VCaP (cell line): Measurements from ENCODE around the gene SERINC3.

ENCODE experiments used
- H3K27ac ChIP-seq: fragments of 450-650 bp; 2 replicates; pipeline ENCODE4 v1.5.1; 2017
- TF ChIP-seq, protein P1 (sequence below): fragments of 450-650 bp; conservative IDR thresholded peaks from 2 replicates; pipeline ENCODE4 v1.5.1; 2017; ENCODE audit warnings: mild to moderate bottlenecking, moderate library complexity

Gene SERINC3

GRCh38 chr20:44485830-44486198 is 36.1 kb downstream of the SERINC3 start:
- TF ChIP-seq, protein P1, sequence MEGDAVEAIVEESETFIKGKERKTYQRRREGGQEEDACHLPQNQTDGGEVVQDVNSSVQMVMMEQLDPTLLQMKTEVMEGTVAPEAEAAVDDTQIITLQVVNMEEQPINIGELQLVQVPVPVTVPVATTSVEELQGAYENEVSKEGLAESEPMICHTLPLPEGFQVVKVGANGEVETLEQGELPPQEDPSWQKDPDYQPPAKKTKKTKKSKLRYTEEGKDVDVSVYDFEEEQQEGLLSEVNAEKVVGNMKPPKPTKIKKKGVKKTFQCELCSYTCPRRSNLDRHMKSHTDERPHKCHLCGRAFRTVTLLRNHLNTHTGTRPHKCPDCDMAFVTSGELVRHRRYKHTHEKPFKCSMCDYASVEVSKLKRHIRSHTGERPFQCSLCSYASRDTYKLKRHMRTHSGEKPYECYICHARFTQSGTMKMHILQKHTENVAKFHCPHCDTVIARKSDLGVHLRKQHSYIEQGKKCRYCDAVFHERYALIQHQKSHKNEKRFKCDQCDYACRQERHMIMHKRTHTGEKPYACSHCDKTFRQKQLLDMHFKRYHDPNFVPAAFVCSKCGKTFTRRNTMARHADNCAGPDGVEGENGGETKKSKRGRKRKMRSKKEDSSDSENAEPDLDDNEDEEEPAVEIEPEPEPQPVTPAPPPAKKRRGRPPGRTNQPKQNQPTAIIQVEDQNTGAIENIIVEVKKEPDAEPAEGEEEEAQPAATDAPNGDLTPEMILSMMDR: no peak
- no peak overlapping the region for H3K27ac ChIP-seq

DNA sequence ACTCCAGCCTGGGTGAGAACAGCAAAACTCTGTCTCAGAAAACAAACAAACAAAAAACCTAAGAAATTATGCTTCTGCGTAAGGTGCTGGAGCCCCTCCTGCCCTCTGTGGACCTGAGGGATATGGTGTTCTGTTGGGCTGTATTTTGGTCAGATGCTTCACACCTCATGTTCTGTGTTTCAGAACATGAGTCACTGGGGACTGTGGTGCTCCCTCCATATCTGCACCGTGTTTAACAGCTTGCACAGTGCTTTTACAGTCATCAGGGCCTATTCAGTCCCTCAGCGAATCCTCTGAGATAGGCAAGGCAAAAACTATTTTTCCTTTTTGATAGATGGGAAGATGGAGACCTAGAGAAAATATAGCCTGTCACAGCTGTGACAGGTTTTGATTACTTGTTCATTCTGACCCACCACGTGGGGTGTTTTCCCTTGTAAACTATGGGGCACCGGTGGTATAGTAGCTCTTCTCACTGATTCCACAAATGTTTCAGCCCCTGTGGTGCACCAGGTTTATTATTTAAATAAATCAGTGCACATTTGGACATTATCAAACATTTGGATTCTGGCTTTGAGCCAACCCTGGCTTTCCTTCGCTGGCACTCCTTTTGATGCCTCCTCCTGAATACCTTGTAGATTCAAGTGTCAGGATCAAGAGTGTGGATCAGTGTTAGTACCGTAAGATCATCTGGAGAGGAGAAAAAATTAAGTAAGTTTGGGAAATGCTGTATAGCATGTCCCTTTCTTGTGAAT is 36.6 kb downstream of the SERINC3 start:
- TF ChIP-seq, protein P1: no peak
- no peak overlapping the region for H3K27ac ChIP-seq

DNA sequence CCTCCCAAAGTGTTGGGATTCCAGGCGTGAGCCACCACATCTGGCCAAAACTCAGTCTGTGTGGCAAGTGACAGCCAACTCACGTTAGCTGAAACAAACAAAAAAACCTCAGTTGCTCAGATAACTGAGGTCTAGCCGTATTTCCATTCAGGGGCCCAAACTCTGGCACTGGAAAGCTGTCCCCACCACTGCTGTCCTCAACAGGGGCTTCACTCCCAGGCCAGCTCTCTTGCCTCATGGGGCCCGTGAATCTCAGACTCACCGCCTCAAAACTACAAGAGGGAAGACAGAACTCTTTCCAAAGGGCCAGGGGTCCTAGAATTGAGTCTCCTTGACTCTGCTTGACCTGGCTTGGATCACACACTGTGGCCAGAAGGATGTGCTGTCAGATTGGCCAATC is 38.8 kb downstream of the SERINC3 start:
- TF ChIP-seq, protein P1: no peak
- H3K27ac ChIP-seq: no peak overlapping the region

GRCh38 chr20:44481719-44482416 is 40.0 kb downstream of the SERINC3 start:
- no peak overlapping the region for H3K27ac ChIP-seq
- TF ChIP-seq, protein P1: no peak

- no peak overlapping the region for H3K27ac ChIP-seq
- TF ChIP-seq, protein P1: no peak
These were observed 41.8 kb downstream of the SERINC3 start for GRCh38 chr20:44480097-44480496.

GRCh38 chr20:44479643-44480042 is 42.2 kb downstream of the SERINC3 start:
- TF ChIP-seq, protein P1: no peak
- H3K27ac ChIP-seq: no peak overlapping the region

DNA sequence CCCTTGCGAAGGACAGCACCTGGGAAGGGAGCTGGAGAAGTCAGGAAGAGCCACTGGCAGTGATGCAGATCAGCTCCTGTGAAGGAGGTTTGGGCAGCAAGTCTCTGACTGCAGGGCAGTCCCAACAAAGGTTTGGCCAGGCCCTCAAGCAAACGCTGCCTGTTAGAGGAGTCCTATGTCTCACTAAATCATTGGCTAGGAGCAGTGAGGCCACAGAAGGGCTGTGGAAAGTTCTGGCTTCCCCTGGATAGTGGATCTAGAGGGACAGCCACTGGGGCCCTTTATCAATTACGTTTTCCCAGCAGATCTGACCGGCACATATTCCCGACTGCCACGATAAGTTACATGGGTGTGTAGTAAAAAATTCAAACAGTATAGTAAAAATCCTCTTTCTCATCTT is 43.7 kb downstream of the SERINC3 start:
- TF ChIP-seq, protein P1: no peak

More for the DNA sequence above, 43.7 kb downstream of the SERINC3 start:
- no peak overlapping the region for H3K27ac ChIP-seq
